IPS-20b (cell line): ENCODE data around the gene SLC39A6.
"Not testable (repeated sequence)": the region's sequence is repeated elsewhere in the genome, so short reads cannot be mapped to it uniquely, and the experiment has no call there.

ENCODE experiments used
- H3K27ac ChIP-seq: one replicate; pipeline ENCODE4 v1.5.1; 2013; ENCODE audit warnings: low read length
- H3K27me3 ChIP-seq: 2 replicates; pipeline ENCODE4 v1.6.1; 2013; ENCODE audit warnings: mild to moderate bottlenecking, low read length, inconsistent platforms; ENCODE audit not compliant: insufficient read depth
- H3K36me3 ChIP-seq: 2 replicates; pipeline ENCODE4 v1.6.1; 2013; ENCODE audit warnings: low read depth, mild to moderate bottlenecking, inconsistent platforms, low read length, moderate library complexity; ENCODE audit not compliant: insufficient read depth
- H3K4me1 ChIP-seq: 2 replicates; pipeline ENCODE4 v1.6.1; 2013; ENCODE audit warnings: mild to moderate bottlenecking, control low read depth, inconsistent platforms, low read length, moderate library complexity; ENCODE audit not compliant: insufficient read depth
- H3K4me3 ChIP-seq: 2 replicates; pipeline ENCODE4 v1.5.1; 2013; ENCODE audit warnings: mild to moderate bottlenecking, low read length, inconsistent platforms
- H3K9ac ChIP-seq: 2 replicates; pipeline ENCODE4 v1.6.1; 2013; ENCODE audit warnings: low read depth, mild to moderate bottlenecking, inconsistent platforms, low read length, moderate library complexity
- H3K9me3 ChIP-seq: 2 replicates; pipeline ENCODE4 v1.6.1; 2013; ENCODE audit warnings: mild to moderate bottlenecking, low read depth, low read length, inconsistent platforms; ENCODE audit not compliant: insufficient read depth

The SLC39A6 gene, protein sequence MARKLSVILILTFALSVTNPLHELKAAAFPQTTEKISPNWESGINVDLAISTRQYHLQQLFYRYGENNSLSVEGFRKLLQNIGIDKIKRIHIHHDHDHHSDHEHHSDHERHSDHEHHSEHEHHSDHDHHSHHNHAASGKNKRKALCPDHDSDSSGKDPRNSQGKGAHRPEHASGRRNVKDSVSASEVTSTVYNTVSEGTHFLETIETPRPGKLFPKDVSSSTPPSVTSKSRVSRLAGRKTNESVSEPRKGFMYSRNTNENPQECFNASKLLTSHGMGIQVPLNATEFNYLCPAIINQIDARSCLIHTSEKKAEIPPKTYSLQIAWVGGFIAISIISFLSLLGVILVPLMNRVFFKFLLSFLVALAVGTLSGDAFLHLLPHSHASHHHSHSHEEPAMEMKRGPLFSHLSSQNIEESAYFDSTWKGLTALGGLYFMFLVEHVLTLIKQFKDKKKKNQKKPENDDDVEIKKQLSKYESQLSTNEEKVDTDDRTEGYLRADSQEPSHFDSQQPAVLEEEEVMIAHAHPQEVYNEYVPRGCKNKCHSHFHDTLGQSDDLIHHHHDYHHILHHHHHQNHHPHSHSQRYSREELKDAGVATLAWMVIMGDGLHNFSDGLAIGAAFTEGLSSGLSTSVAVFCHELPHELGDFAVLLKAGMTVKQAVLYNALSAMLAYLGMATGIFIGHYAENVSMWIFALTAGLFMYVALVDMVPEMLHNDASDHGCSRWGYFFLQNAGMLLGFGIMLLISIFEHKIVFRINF

DNA sequence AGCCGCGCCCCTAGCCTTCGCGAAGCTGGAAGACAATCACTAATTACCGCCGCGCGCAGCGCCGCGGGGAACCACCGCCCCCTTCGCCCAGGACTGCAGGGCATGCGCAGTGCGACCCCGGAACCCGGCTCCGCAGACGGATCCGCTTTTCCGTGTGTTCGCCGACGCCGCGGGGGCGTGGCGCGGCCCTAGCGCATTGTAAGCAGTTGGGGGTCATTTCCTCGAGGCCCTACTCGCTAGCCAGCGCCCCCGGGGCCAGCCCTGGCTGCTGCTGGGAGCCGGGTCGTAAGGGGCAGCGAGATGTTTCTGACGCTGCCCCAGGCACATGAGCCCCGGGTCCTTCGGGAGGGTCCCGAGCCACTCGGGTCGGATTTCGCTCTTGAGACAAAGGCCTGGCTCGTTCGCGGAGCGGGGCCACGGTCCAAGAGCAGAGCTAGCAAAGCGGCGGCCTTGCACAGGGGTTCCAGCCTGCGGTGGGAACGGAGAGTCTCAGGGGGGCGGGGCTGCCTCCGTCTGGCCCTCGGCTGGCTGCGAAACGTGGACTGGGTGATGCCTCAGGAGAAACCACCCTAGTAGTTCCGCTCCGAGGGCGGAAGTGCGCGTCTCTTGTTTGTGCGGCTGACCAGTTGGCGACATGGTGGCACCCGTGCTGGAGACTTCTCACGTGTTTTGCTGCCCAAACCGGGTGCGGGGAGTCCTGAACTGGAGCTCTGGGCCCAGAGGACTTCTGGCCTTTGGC, at the start of gene SLC39A6, which contains the start of gene ELP2:
SLC39A6 (minus strand) TSS at position 41 of the 739 bp plus-strand sequence. CDS start 2,333 bp downstream, outside the sequence.
ELP2 (plus strand) TSS at position 600 of the 739 bp plus-strand sequence; CDS start at position 635, 35 bp downstream.
- peak within 1 kb of the TSS; percentile 92 for H3K4me3 ChIP-seq
- H3K36me3 ChIP-seq, result peaks cover 37% of the 10 kb centered on the region
- H3K4me1 ChIP-seq, result 0 out of 2 replicates have a peak, but pooled peaks cover 3% of the 10 kb centered on the region
- H3K27me3 ChIP-seq, result 0 out of 2 replicates have a peak, but pooled peaks cover 5% of the 10 kb centered on the region
- H3K27ac ChIP-seq, result peak within 1 kb of the TSS; percentile 83
- H3K9ac ChIP-seq, result peak within 1 kb of the TSS; percentile 95
- H3K9me3 ChIP-seq, result no peaks in the 10 kb centered on the region

DNA sequence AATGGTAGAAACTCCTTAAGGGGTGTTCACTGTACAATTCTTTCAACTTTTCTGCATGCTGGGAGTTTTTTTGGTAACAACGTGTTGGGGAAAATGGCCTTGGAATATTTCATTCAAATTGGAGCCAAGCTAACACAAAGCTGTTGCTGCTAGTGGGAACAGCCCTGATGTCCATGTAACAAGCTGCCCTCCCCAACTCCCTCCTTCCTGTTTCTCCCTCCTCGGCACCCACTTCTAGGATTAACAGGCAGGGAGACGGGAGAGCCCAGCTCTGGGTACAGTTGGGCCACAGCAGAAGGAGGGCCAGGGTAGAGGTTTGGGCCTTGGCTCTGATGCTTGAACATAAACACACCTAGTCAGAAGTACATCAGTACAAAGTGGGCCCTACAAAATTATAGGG, 48.8 kb upstream of the SLC39A6 start:
- Histone ChIP-seq H3K9ac (no peak overlapping the region), H3K4me3 (no peak overlapping the region), H3K27ac (no peak overlapping the region), H3K36me3 (peaks cover 46% of the 10 kb centered on the region), H3K4me1 (no peaks in the 10 kb centered on the region), H3K27me3 (no peaks in the 10 kb centered on the region), H3K9me3 (no peaks in the 10 kb centered on the region)

DNA sequence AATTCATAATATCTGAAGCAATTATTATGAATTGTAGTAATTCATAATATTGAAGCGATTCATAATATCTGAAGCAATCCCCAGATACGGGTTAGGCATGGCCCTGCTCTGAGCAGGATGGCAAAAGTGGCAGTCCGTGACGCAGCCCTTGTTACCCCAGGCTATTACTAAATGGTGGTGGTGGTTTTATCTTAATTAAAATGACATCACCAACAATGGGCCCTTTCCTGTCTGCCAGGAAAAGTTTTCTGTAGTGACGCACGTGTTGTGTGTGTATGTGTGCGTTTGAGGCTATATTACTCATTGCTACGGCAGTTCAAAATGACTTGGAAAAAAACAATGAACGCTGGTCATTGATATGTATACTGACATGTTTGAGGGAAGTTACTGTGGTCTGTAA, 47.6 kb upstream of the SLC39A6 start:
- no peak overlapping the region for H3K4me3 ChIP-seq
- no peaks in the 10 kb centered on the region for H3K9me3 ChIP-seq
- no peak overlapping the region for H3K27ac ChIP-seq
- no peaks in the 10 kb centered on the region for H3K4me1 ChIP-seq
- H3K27me3 ChIP-seq, result no peaks in the 10 kb centered on the region
- no peak overlapping the region for H3K9ac ChIP-seq
- H3K36me3 ChIP-seq, result peaks cover 58% of the 10 kb centered on the region

DNA sequence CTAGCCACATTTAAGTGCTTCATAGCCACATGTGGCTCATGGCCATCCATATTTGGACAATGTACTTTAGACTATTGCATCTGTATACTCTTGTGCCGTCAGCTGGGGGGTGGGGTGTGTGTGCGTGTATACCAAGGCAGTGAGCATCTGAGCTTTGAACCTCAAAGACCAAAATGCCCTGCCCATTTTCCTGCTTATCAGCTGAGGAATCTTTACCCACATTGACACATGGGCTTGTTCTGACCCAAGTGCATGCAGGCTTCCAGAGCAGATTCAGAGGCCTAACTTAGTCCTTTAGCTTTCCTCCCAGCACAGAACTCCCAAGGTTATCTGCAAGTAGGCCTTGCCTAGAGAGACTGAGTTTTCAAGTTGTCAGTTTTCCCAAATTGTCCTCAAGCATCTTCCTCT, 47.0 kb upstream of the SLC39A6 start:
- no peaks in the 10 kb centered on the region for H3K9me3 ChIP-seq
- no peaks in the 10 kb centered on the region for H3K27me3 ChIP-seq
- H3K4me3 ChIP-seq, result no peak overlapping the region
- H3K4me1 ChIP-seq, result no peaks in the 10 kb centered on the region
- H3K36me3 ChIP-seq, result peaks cover 63% of the 10 kb centered on the region
- H3K27ac ChIP-seq, result no peak overlapping the region
- no peak overlapping the region for H3K9ac ChIP-seq

DNA sequence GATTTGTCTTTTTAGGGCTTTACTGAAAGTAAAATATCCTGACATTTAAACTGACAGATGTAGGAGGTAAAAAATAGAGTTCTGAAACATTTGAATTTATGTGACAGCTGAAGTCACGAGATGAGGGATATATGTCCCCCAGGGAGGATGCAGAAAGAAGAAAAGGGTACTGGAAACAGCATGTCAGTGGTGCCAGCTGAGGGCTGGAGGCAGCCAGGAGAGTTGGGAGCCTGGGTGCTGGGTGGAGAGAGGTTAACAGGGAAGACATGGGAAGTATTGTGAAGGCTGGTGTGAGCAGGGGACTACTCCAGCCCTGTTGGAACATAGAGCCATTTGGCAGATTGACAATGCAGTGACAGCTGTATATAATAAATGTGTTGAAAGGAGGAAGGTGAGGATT, 46.3 kb upstream of the SLC39A6 start:
- Histone ChIP-seq H3K9me3 (no peaks in the 10 kb centered on the region), H3K36me3 (peaks cover 70% of the 10 kb centered on the region), H3K9ac (no peak overlapping the region), H3K27ac (no peak overlapping the region), H3K4me3 (no peak overlapping the region), H3K27me3 (no peaks in the 10 kb centered on the region), H3K4me1 (no peaks in the 10 kb centered on the region)

DNA sequence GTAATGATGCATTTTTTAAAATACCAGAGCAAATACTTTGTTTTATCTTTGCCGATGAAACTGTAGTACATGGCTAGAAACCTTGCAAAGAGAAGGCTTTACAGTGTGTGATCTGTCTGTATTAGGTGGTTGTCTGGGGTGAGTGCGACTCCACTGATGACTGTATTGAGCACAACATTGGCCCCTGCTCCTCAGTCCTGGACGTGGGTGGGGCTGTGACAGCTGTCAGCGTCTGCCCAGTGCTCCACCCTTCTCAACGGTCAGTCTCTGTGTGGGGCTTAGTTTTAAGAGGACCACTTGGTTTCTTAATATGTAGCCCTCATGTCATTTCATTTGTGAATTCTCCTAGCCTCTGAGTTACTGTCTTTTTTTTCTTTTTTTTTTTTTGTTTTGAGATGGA, 40.8 kb upstream of the SLC39A6 start:
- Histone ChIP-seq H3K36me3 (peaks cover 92% of the 10 kb centered on the region), H3K9me3 (no peaks in the 10 kb centered on the region), H3K27ac (no peak overlapping the region), H3K4me1 (no peaks in the 10 kb centered on the region), H3K9ac (no peak overlapping the region), H3K27me3 (no peaks in the 10 kb centered on the region), H3K4me3 (no peak overlapping the region)

DNA sequence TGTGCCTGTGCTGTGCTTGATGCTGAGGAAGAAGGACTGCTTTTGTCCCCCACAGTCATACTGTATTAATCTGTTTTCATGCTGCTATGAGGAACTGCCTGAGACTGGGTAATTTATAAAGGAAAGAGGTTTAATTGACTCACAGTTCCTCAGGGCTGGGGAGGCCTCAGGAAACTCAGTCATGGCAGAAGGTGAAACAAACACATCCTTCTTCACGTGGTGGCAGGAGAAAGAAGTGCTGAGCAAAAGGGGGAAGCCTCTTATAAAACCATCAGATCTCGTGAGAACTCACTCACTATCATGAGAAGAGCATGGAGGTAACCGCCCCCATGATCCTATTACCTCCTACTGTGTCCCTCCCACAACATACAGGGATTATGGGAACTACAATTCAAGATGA, 39.2 kb upstream of the SLC39A6 start:
- H3K9me3 ChIP-seq, H3K27me3 ChIP-seq, H3K27ac ChIP-seq, H3K4me3 ChIP-seq, H3K9ac ChIP-seq, H3K4me1 ChIP-seq: not testable (repeated sequence)
- peaks cover 93% of the 10 kb centered on the region for H3K36me3 ChIP-seq

DNA sequence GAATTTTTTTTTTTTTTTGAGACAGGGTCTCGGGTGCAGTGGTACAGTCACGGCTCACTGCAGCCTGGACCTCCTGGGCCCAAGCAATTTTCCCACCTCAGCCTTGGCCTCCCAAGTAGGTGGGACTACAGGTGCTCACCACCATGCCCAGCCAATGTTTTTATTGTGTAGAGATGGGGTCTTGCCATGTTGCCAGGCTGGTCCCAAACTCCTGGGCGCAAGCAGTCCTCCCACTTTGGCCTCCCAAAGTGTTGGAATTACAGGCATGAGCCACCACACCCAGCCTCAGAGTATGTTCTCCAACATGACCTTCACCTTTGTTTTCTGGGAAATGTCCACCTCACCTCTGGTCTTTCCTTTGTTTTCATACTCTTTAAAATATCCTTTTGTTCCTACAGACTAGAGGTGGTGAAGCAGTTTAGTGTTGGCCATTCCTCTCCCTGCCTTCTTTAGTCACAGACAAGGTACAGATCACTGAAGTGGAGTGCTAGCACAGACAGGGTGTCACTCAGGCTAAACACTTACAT, 38.6 kb upstream of the SLC39A6 start:
- H3K27ac ChIP-seq, result no peak overlapping the region
- no peak overlapping the region for H3K9ac ChIP-seq
- no peaks in the 10 kb centered on the region for H3K4me1 ChIP-seq
- peaks cover 93% of the 10 kb centered on the region for H3K36me3 ChIP-seq
- H3K9me3 ChIP-seq, result no peaks in the 10 kb centered on the region
- H3K4me3 ChIP-seq, result no peak overlapping the region
- no peaks in the 10 kb centered on the region for H3K27me3 ChIP-seq

DNA sequence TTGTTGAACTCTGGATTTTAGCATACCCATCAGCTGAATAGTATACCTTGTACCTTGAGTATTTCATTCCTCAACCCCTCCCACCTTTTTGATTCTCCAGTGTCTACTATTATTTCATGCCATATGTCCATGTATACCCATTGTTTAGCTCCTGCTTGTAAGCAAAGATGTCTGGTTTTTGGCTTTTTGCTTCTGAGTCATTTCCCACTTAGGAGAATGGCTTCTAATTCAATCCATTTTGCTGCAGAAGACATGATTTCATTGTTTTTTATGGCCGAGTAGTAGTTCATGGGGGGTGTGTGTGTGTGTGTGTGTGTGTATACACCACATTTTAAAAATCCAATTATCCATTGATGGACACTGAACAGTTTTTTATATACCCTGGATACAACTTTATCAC, 33.8 kb upstream of the SLC39A6 start:
- Histone ChIP-seq H3K27me3 (no peaks in the 10 kb centered on the region), H3K4me1 (no peaks in the 10 kb centered on the region), H3K9ac (no peak overlapping the region), H3K4me3 (no peak overlapping the region), H3K36me3 (peaks cover 97% of the 10 kb centered on the region), H3K27ac (no peak overlapping the region), H3K9me3 (no peaks in the 10 kb centered on the region)

DNA sequence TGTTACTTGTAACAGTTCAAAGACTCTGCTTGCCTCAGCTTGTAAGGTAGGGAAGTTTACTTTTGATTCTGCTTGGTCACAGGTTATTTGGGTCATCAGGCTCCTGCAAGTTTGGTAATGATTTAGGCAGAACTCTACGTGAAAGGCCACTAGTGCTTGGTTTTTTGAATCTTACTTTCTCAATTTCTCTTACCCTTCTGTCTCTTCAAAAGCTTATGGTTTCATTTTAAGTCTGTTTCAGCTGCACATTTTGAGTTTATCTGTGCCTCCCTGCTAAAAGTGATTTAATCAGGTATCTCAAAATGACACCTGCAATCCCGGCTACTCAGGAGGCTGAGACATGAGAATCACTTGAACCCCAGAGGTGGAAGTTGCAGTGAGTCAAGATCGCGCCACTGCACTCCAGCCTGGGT, 31.8 kb upstream of the SLC39A6 start:
- H3K27me3 ChIP-seq, result no peaks in the 10 kb centered on the region
- H3K36me3 ChIP-seq, result peaks cover 100% of the 10 kb centered on the region
- H3K4me1 ChIP-seq, result no peaks in the 10 kb centered on the region
- no peaks in the 10 kb centered on the region for H3K9me3 ChIP-seq
- H3K4me3 ChIP-seq, result no peak overlapping the region
- H3K9ac ChIP-seq, result no peak overlapping the region
- no peak overlapping the region for H3K27ac ChIP-seq

DNA sequence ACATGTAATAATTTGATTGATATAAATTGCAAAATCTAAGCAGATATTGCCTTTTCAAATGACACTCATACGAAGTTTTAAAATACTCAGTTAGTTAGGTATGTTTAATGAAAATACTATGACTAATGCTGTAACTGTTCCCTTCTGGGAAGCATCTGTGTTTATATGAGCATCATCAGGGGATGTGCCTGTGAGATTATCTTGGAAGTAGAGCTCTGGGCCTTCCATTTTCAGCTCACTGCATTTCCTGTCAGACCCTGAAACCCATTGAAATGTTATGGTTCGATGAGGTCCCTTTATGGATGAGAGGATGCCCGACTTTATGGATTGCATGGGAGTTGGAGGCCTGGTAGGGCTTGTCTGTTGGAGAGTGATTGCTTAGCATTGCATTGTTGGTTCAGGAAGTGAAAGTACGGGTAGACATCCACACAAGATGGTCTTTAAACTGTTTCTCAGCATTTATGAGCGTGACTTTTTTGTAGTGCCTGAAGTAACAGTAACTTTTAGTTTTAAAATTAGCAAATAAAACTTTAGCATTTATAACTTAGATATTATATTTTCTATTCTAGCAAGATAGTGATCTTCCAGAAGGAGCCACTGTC, 29.2 kb upstream of the SLC39A6 start:
- Histone ChIP-seq H3K4me3 (no peak overlapping the region), H3K27ac (no peak overlapping the region), H3K9ac (no peak overlapping the region), H3K36me3 (peaks cover 100% of the 10 kb centered on the region), H3K9me3 (no peaks in the 10 kb centered on the region), H3K27me3 (no peaks in the 10 kb centered on the region), H3K4me1 (no peaks in the 10 kb centered on the region)
